Common myeloid progenitor, CD34-positive (primary cell): ENCODE measurements around the gene UBASH3B.
A peak's percentile ranks its signal among the peaks of the same experiment; 100 is the strongest.

Experiments
- CTCF ChIA-PET: fragments of 350-600 bp; sonication (Branson Sonifier 250); formaldehyde crosslinking; loops from one replicate; lab custom pipeline; 2021; ENCODE audit warnings: antibody characterized with exemption; lab: Charles Lee
- POLR2A ChIA-PET: fragments of 350-600 bp; sonication (Branson Sonifier 250); formaldehyde crosslinking; loops from one replicate; lab custom pipeline; 2021; ENCODE audit warnings: antibody characterized with exemption; lab: Charles Lee
- DNase-seq, 3 donors: peaks; one replicate each; pipeline versions ENCODE4 v3.0.0 to v3.0.0-alpha.2; 2013
- H3K27ac ChIP-seq, 2 experiments: 1 replicate in 1 of 2; 2 replicates in 1 of 2; pipeline ENCODE4 v1.7.0; 2013; ENCODE audit warnings: inconsistent platforms in 2 of 2, low read length in 2 of 2, mild to moderate bottlenecking in 2 of 2, low read depth in 1 of 2, moderate library complexity in 1 of 2; ENCODE audit not compliant: severe bottlenecking in 2 of 2, insufficient read depth in 1 of 2, poor library complexity in 1 of 2
- H3K27me3 ChIP-seq, 5 experiments: replicated peaks in 2 of 5; 1 replicate in 3 of 5; 2 replicates in 2 of 5; pipeline versions ENCODE4 v1.6.1 to v1.7.0; 2013; ENCODE audit warnings: low read length in 4 of 5, mild to moderate bottlenecking in 2 of 5, moderate library complexity in 2 of 5, inconsistent platforms in 1 of 5; ENCODE audit not compliant: insufficient read depth in 5 of 5, control insufficient read depth in 4 of 5
- H3K36me3 ChIP-seq, 4 experiments: 1 replicate in 2 of 4; 2 replicates in 2 of 4; pipeline versions ENCODE4 v1.6.1 to v1.7.0; 2013; ENCODE audit warnings: low read length in 3 of 4, control low read depth in 1 of 4, mild to moderate bottlenecking in 1 of 4; ENCODE audit not compliant: control insufficient read depth in 4 of 4, insufficient read depth in 4 of 4
- H3K4me1 ChIP-seq, 4 experiments: 1 replicate in 3 of 4; 2 replicates in 1 of 4; pipeline versions ENCODE4 v1.6.1 to v1.7.1; 2013; ENCODE audit warnings: low read length in 3 of 4, mild to moderate bottlenecking in 3 of 4, control low read depth in 1 of 4, inconsistent platforms in 1 of 4, moderate library complexity in 1 of 4; ENCODE audit not compliant: control insufficient read depth in 4 of 4, insufficient read depth in 4 of 4; ENCODE audit errors: control extremely low read depth in 1 of 4
- H3K4me3 ChIP-seq, 7 experiments: 1 replicate in 4 of 7; 2 replicates in 3 of 7; pipeline versions ENCODE4 v1.5.1 to v1.7.0; 2013; ENCODE audit warnings: mild to moderate bottlenecking in 7 of 7, low read length in 6 of 7, moderate library complexity in 6 of 7, inconsistent platforms in 2 of 7, low read depth in 2 of 7, control low read depth in 1 of 7; ENCODE audit not compliant: insufficient read depth in 4 of 7, control insufficient read depth in 1 of 7; ENCODE audit errors: extremely low read depth in 1 of 7
- H3K9me3 ChIP-seq, 5 experiments: 1 replicate in 4 of 5; 2 replicates in 1 of 5; pipeline versions ENCODE4 v1.6.1 to v1.7.1; 2013; ENCODE audit warnings: low read length in 4 of 5, mild to moderate bottlenecking in 2 of 5, inconsistent platforms in 1 of 5, low read depth in 1 of 5, moderate library complexity in 1 of 5; ENCODE audit not compliant: control insufficient read depth in 4 of 5, insufficient read depth in 2 of 5; ENCODE audit errors: control extremely low read depth in 1 of 5
- WGBS: methylation state at CpG from one replicate; pipeline ENCODE4 v1.1.5; 2013; ENCODE audit not compliant: insufficient coverage; 5-methylcytosine and 5-hydroxymethylcytosine counted together

The UBASH3B gene

GRCh38 chr11:122723106-122723505, 67.6 kb downstream of the UBASH3B start:
- no peaks in the 10 kb centered on the region for H3K9me3 ChIP-seq
- CTCF ChIA-PET = interaction anchor here (0.7 to 5.7 kb wide), 5 partner anchors 10 to 32 kb away, joined by 3 to 34 read pairs (median 6); no protein-coding TSS in a partner anchor
- H3K27me3 ChIP-seq = no peaks in the 10 kb centered on the region
- peak overlapping the region in 1 of 7 experiments; percentile 27 for H3K4me3 ChIP-seq
- 100% methylated on average over 2 of the region's 4 CpGs for WGBS
- no peak for DNase-seq
- H3K27ac ChIP-seq = peak overlapping the region in 1 of 2 experiments; percentile 9
- POLR2A ChIA-PET = interaction anchor here (0.6 kb wide), 1 partner anchor 42 kb away, joined by 3 read pairs; no protein-coding TSS in a partner anchor
- H3K36me3 ChIP-seq = peaks cover 0 to 4% (median 0%) of the 10 kb centered on the region in 4 experiments
- H3K4me1 ChIP-seq = peaks cover 22 to 84% (median 57%) of the 10 kb centered on the region in 4 experiments

DNA sequence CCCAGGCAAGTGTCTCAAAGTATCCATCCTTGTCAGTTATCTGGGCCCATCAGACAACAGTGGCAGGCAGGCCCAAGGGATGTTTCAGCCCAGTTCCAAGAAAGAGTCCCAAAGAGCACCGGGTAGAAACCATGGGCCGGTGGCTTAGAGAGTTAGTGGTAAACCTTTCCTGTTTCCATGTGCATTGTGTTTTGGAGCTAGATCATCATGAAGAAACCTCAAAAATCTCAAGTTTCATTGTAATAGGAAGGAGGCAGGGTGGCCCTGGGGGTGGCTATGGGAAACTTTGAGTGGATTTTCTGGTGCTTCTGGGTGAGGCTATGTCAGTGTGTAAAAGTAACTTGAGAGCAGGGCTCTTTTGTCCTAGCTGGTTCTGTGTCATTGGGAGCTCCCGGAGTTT, 68.1 kb downstream of the UBASH3B start:
- ChIA-PET CTCF (interaction anchor here (1.3 to 5.7 kb wide), 3 partner anchors 12 to 32 kb away, joined by 4 to 34 read pairs (median 6); no protein-coding TSS in a partner anchor), POLR2A (no interaction called here)
- WGBS = 18% methylated on average over 2 of the region's 3 CpGs
- peak in 1 of 3 donors; percentile 40 for DNase-seq
- Histone ChIP-seq H3K4me1 (peaks cover 20 to 80% (median 53%) of the 10 kb centered on the region in 4 experiments), H3K4me3 (peak overlapping the region in 3 of 7 experiments; percentile 27 to 32 (median 29)), H3K27ac (peak overlapping the region in 1 of 2 experiments; percentile 9), H3K9me3 (no peaks in the 10 kb centered on the region), H3K27me3 (no peaks in the 10 kb centered on the region), H3K36me3 (peaks cover 0 to 4% (median 0%) of the 10 kb centered on the region in 4 experiments)

DNA sequence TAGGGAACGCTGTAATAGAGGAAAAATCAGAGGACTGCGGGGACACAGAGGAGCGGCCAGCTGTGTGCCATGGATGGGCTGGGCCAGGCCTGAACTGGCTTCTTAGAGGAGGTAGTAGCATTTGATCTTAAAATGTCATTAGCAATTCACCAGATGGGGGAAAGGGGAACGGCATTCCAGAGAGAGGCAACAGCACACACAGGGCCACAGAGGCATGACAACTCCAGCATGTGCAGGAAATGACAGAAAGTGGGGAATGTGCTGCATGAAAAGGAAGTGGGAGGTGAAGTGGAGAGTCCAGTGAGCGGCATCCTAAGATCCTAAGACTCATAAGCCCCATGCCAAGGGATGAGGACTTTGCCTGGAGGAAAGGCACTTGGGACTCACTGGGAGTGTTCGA, 69.0 kb downstream of the UBASH3B start:
- POLR2A ChIA-PET = no interaction called here
- no peaks in the 10 kb centered on the region for H3K9me3 ChIP-seq
- no peak overlapping the region for H3K4me3 ChIP-seq
- H3K4me1 ChIP-seq = peaks cover 14 to 77% (median 49%) of the 10 kb centered on the region in 4 experiments
- peaks cover 0 to 4% (median 0%) of the 10 kb centered on the region in 4 experiments for H3K36me3 ChIP-seq
- CTCF ChIA-PET = interaction anchor here (1.3 to 5.7 kb wide), 3 partner anchors 11 to 31 kb away, joined by 4 to 34 read pairs (median 6); no protein-coding TSS in a partner anchor
- H3K27ac ChIP-seq = no peak overlapping the region
- no peak for DNase-seq
- WGBS = 69% methylated on average over 4 of the region's 6 CpGs
- H3K27me3 ChIP-seq = no peaks in the 10 kb centered on the region

DNA sequence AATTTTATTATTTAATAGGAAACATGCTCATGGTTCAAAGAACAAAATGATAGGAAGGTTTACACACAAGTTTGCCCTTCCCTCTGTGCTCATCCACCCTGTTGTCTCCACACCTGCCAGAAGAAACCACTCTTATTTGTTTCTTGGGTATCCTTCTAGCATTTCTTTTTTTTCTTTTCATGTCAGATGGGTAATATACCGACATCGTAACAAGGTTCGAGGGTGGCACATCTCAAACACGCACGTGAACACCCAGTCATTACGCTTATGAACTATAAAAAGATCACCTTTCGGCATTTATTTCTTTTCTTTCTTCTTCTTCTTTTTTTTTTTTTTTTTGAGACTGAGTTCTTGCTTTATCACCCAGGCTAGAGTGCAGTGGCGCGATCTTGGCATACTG, 70.5 kb downstream of the UBASH3B start:
- no peak overlapping the region for H3K27ac ChIP-seq
- ChIA-PET CTCF (interaction anchor here (1.1 to 4.1 kb wide), 4 partner anchors 11 to 29 kb away, joined by 3 to 28 read pairs (median 10); no protein-coding TSS in a partner anchor), POLR2A (no interaction called here)
- no peaks in the 10 kb centered on the region for H3K36me3 ChIP-seq
- DNase-seq = no peak
- H3K9me3 ChIP-seq = no peaks in the 10 kb centered on the region
- peaks cover 14 to 66% (median 44%) of the 10 kb centered on the region in 4 experiments for H3K4me1 ChIP-seq
- no peak overlapping the region for H3K4me3 ChIP-seq
- H3K27me3 ChIP-seq = no peaks in the 10 kb centered on the region
- WGBS = 94% methylated on average over 7 of the region's 9 CpGs

- H3K27ac ChIP-seq = peak overlapping the region in 1 of 2 experiments; percentile 3
- peak overlapping the region in 5 of 7 experiments; percentile 28 to 49 (median 32) for H3K4me3 ChIP-seq
- H3K9me3 ChIP-seq = no peaks in the 10 kb centered on the region
- no peaks in the 10 kb centered on the region for H3K27me3 ChIP-seq
- 72% methylated on average over 13 of the region's 21 CpGs for WGBS
- no peaks in the 10 kb centered on the region for H3K36me3 ChIP-seq
- ChIA-PET POLR2A (no interaction called here), CTCF (interaction anchor here (0.6 to 4.1 kb wide), 8 partner anchors 11 to 123 kb away, joined by 3 to 28 read pairs (median 6); no protein-coding TSS in a partner anchor)
- peaks cover 16 to 59% (median 44%) of the 10 kb centered on the region in 4 experiments for H3K4me1 ChIP-seq
- DNase-seq = peak in 1 of 3 donors; percentile 50
Measured at GRCh38 chr11:122727101-122727929, 71.8 kb downstream of the UBASH3B start.

DNA sequence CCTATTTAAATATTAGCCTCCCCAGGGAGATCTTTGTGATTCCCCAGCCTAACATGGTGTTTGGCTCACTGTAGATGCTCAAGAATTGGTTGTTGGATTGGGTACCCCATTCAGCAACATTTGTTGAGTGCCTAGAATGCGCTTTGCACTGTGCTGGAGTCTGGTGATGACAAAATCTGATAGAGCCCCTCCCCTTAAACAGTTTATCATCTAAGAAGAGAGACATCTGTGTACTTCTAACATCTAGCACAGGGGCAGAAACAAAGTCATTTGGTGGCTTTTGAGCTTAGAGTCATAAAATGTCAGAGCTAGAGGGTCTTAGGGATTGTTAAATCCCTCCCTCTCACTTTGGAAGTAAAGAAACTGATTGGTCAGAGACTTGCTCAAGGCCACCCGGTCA, 73.0 kb downstream of the UBASH3B start:
- ChIA-PET CTCF (interaction anchor here (0.7 to 4.1 kb wide), 12 partner anchors 9 to 97 kb away, joined by 3 to 28 read pairs (median 5); no protein-coding TSS in a partner anchor), POLR2A (interaction anchor here (0.7 kb wide), 1 partner anchor 59 kb away, joined by 3 read pairs; no protein-coding TSS in a partner anchor)
- peaks cover 0 to 2% (median 0%) of the 10 kb centered on the region in 4 experiments for H3K36me3 ChIP-seq
- H3K27ac ChIP-seq = no peak overlapping the region
- 100% methylated on average over 2 of the region's 2 CpGs for WGBS
- no peaks in the 10 kb centered on the region for H3K9me3 ChIP-seq
- no peak overlapping the region for H3K4me3 ChIP-seq
- DNase-seq = no peak
- H3K4me1 ChIP-seq = peaks cover 18 to 55% (median 39%) of the 10 kb centered on the region in 4 experiments
- no peaks in the 10 kb centered on the region for H3K27me3 ChIP-seq
